ENCODE results near the gene SLC38A7.

DNA sequence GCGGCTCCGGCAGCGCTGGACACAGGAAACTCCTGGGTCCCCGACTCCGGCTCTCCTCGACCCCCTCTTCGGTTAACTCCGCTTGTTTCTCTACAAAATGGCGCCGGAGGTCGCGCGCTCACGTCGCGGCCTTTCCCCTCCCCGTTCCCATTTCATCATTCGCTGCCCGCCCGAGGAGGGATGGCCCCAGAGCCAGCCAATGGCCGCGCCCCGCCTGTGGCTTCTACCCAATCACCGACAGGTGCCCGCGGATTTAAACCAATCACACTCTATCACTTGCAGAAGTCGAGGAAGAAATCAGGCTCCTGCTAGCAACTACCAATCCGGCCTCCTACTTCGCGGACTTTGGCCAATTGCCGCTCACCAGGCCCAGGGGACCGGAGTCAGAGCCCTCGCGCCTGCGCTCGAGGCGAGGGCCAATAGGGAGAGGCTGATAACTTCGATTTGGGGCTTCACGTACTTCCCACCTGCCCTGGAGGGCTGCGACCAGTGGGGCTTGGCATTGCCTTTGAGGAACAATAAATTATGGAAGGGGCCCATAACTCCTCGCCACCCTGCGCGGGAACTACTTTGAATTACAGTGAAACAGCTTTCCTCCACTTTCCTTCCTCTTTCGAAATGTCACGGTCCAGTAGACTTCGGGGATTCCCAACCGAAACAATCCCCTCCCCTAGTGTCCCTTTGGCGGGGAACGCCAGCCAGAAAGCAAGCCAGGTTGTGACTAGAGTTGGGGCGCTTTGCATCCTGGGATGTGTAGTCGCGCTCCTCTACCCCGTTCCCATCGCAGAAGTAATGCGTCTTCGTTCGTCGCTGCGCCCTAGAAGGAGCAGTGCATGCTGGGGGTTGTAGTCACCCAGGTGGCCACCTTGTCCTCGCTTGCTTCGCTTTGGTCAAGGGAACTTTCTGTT, 54.6 kb downstream of the SLC38A7 start, which contains the start of gene CNOT1:
- TF ChIP-seq EZH2 (IDR thresholded peaks at IDR 0.05; ENCODE audit: insufficient read depth, poor library complexity, severe bottlenecking) = no peak
- TF ChIP-seq EZH2phosphoT487 (IDR thresholded peaks at IDR 0.05; ENCODE audit: insufficient read depth, low read depth) = no peak
